ENCODE results near the gene CDC42BPA.
A peak's percentile ranks its signal among the peaks of the same experiment; 100 is the strongest.
"Not testable (repeated sequence)": the region's sequence is repeated elsewhere in the genome, so short reads cannot be mapped to it uniquely, and the experiment has no call there.

The CDC42BPA gene

DNA sequence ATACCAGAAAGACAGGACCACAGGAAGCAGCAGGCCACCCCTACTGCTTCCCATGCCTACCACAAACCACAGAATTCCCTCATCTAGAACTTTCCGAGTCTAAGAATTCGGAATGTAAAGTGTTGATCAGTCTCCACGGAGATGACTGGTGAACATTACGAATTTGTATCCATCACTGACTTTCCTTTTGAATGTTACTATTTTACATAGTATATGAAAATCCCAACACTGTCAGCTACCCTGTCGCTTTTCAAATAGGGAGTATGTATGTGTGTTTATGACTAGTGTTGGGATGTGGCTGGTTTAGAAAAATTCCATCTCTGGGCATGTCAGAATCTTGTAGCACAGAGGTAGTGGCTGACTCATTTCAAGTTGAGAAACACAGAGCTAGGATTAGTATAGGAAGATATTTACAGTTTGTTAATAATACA lies 260.0 kb downstream of the CDC42BPA start:
- no peak for DNase-seq

DNA sequence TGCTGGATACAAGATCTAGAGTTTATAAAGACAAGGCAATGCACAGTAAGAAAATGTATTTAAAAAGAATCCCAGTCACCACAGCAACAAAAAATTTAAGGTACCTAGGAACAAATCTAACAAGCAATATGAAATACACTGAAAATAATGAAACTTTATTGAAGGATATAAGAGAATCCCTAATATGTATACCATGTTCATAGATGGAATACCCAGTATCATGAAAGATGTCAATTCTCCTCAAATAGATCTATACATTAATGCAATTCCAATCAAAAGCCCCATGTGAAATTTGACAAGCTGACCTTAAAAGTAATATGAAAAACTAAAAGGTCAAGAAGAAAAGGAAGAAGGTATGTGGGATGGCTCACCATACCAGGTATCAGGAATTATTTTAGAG lies 269.0 kb downstream of the CDC42BPA start:
- DNase-seq, result no peak

DNA sequence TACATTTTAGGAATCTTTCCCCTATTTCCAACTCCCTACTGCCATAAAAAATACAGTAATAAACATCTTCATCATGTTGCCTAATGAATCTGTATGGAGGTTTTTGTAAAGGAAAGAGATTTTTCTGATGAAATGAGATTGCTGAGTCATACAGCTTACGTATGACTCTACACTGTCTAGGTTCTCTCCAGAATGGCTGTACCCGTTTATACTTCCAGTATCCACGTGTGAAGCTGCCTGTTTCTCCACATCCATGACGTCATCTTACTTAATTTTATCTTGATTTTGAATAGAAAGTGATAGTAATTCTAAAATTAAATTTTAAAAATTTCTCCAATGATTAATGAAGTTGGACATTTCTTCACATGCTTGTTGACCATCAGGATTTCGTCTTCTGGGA lies 274.5 kb downstream of the CDC42BPA start:
- DNase-seq, result no peak

DNA sequence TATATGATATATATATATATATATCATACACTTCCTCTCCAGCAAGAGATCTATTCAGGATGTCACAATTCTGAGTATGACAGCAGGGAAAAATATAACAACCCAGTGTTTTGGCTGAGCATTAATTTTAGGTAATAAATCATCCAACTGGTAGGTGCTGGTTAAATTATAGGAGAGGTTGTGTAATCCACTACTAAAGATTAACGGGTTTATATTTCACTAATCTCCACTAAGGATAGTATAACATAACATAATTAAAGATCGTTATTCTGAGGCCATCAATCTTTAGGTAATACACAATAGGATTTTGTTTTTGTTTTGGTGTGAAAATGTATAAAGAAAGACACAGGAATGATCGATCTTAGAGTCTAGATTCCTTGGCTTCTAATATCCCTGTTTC lies 276.0 kb downstream of the CDC42BPA start:
- no peak for DNase-seq

DNA sequence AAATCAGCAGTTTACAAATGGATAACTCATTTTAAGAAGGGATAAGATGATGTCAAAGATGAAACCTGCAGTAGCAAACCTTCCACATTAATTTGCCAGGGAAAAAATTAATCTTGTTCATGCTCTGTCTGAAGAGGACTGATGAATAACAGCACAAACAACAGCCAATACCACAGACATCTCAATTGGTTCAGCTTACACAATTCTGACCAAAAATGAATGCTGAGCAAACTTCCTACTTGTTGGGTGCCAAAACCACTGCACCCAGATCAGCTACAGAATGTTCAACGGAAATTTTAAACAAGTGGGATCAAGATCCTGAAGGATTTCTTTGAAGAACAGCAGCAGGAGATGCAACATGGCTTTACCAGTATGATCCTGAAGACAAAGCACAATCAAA lies 279.9 kb downstream of the CDC42BPA start:
- no peak for DNase-seq

DNA sequence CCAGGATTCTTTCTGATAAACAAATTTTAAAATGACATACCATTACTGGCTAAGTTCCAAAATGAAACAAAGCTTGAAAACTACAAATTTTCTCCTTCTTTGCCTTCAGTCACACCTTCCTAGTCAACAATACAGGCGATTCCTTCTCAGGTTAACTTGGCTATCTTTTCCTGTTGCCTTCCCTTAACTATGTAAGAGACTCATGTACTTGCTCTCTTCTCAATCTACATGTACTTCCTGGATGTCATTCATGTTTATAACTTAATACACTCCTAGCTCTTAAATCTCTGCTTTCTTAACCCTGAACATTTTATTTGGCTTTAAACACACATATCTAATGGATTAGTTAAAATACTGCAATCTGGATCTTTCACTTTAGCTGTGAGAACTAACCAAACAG lies 281.2 kb downstream of the CDC42BPA start:
- DNase-seq, result no peak

DNA sequence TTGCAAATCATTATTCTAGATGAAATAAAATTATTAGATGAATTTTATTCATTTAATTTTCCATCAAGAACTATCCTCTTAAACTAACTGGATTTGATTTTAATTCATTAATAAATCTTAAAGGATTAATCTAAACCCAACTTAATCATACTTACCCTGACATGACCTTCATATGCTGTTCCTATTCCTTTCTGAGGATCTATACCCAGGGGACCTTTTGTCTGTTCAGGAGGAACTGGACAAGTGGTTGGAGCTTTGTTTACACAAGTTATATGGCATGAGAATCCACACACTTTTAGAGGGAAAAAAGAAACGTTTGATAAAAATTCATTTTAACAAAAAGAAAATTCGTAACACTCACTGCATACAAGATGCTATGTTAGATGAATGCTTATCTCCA lies 283.0 kb downstream of the CDC42BPA start:
- DNase-seq, result no peak

DNA sequence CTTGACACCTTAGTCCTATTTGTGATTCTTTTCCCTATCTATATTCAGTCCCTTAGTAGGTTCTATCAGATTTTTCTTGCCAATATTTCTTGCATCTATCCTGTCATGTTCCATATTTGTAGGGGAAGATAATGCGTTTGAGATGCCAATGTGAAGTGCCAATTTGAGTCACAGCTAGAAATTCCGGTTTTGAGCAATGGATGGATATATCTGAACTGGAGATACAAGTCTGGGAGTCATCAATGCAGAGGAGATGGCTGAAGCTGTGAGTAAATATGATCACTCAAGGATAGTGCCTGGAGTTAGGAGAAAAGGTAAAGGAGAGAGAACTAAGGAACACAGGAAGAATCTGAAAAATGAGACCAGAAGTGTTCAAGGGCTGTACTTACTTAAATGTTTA lies 284.4 kb downstream of the CDC42BPA start:
- DNase-seq, result no peak

DNA sequence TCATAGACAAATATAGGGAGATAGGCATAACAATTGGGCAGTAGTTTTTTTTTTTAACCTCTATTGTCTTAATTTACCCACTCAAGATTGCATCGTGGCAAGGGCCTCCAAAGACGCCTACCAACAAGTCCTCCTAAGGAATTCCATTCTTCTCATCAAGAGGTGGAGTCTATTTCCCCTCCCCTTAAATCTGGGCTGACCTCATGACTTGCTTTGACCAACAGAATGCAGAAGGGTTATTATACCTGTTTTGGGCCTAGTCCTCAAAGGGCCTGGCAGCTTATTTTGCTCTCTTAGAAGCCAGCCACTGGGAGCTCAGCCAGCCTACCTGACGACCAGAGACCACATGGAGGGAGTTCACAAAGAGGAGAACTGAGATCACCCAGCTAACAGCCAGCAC lies 285.9 kb downstream of the CDC42BPA start:
- DNase-seq, result no peak

DNA sequence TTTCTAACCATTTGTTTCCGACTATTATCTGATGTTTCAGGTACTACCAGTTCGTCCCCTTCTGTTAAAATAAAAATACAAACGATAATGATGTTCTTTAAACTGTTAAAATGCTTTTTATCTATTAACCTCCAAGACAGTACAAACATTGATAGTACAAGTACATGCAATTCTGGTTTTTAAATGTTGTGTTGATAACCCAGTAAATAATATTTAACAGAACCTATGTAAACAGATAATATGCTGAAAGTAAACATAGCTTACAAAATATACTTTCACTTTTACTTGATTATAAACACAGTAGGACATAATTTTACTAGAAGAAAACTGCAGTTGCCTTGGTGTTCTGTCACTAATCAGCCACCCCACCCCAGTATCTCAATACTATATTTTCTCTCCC lies 301.3 kb downstream of the CDC42BPA start:
- no peak for DNase-seq

DNA sequence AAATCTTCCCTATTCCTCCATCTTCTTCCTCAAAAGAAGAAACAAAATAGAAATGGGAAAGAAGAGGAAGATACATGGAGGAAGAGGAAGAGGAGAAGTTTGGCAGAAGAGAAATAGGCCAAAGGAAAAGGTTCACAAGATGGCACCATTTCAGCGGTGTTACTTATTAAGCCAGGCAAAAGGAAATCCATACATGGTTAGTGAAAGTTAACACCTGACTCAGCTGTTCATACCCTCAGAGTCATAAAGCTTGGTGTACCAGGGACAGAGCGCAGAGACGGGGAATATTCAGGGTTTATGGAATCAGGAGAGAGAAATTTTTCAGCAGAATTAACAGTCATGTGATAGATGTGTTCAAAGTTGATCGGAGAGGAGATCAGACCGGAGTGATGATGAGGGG lies 307.6 kb downstream of the CDC42BPA start:
- no peak for DNase-seq

DNA sequence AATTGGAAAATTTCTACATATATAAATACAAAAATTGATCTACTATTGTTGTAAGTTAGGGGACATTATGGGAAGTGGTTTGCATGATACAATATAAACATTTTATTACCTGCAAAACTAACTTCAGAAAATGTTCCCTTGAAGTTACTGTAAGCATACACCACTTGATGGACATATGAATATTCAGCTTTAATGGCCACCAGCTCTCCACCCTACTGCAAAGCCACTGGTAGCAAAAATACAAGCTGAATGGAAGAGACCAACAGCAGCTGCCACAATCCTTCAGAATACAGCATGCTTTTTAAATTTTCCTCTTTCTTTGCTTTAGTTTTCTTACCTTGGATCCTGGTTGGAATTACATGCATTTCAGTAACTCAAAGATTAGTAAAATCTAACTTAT lies 308.4 kb downstream of the CDC42BPA start:
- DNase-seq, result no peak

DNA sequence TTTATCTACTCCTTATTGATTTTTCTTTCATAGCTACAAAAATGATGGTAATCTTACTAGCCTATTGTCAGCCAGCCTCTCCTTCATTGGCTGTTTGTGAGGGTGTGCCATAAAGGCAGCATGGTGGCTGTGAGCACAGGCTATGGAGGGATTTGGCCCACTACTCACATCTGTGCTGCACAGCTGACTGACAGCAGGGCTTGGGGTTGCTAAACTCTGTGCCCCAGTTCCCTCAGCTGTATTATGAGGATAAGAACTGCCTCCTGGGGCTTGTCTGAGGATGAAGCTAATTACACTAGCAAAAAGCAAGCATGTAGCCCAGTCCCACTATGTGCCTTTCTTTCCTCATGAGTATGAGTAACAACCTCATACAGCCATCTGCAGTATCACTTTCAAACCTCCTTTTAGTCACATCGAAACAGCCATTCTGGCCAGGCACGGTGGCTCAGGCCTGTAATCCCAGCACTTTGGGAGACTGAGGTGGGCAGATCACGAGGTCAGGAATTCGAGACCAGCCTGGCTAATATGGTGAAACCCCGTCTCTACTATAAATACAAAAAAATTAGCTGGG lies 312.0 kb downstream of the CDC42BPA start:
- no peak for DNase-seq

DNA sequence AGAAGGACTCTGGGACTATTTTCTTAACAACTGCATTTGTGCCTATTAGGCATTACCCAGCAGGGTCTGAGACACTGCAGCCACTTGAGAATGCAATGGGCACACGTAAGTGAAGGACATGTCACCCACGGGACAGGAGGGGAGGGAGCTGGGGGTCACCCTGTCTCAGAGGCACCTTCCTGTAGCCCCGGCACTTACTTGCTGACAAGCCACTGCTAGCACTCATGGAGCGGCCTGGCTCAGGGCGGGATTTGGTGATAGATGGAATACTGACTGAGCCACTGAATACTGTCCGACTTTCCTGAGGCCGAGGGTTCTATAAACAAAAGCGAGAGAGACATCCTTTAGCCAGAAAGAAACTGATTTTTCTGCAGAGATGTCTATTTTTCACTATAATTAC lies 313.5 kb downstream of the CDC42BPA start:
- no peak for DNase-seq

DNA sequence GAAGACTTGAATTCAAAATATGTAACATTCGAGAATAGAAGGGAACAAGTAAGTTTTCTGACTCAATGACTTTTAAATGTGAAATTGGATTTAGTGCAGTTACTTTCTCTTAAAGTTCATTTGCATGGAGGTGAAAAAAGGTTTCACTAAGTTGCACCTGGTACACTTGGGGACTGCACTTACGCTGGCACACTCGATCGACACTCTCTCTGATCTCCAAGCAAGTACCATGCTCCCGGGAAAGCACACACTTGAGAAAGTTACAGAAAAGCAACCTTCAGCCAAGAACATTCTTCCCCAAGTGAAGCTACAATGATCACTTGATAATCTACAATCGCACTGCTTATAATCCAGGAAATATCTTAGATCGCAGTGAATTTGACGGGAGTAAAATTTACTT lies 315.1 kb downstream of the CDC42BPA start:
- DNase-seq, result no peak

DNA sequence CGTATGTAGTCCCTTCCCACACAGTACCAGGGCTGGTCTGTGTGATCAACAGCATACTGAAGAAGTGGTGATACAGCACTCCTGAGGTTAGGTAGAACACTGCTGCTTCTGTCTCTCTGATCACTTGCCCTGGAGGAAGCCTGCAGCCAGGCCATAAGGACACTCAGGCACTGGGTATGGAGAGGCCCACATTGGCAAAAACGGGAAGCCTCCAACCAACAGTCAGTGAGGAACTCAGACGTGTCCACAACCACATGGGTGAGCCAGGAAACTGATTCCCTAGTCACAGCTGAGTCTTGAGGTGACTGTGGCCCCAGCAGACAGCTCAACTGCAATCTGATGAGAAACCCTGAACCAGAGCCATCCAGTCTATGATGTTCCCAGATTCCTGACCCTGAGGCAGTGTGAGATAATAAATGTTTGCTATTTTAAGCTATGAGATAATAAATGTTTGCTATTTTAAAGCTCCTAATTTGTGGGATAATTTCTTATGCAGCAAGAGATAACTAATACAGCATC lies 315.7 kb downstream of the CDC42BPA start:
- no peak for DNase-seq

DNA sequence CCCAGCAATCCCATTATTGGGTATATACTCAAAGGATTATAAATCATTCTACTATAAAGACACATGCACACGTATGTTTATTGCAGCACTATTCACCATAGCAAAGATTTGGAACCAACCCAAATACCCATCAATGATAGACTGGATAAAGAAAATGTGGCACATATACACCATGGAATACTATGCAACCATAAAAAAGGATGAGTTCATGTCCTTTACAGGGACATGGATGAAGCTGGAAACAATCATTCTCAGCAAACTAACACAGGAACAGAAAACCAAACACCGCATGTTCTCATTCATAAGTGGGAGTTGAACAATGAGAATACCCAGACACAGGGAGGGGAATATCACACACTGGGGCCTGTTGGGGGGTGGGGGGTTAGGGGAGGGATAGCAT lies 318.7 kb downstream of the CDC42BPA start:
- DNase-seq, result not testable (repeated sequence)

DNA sequence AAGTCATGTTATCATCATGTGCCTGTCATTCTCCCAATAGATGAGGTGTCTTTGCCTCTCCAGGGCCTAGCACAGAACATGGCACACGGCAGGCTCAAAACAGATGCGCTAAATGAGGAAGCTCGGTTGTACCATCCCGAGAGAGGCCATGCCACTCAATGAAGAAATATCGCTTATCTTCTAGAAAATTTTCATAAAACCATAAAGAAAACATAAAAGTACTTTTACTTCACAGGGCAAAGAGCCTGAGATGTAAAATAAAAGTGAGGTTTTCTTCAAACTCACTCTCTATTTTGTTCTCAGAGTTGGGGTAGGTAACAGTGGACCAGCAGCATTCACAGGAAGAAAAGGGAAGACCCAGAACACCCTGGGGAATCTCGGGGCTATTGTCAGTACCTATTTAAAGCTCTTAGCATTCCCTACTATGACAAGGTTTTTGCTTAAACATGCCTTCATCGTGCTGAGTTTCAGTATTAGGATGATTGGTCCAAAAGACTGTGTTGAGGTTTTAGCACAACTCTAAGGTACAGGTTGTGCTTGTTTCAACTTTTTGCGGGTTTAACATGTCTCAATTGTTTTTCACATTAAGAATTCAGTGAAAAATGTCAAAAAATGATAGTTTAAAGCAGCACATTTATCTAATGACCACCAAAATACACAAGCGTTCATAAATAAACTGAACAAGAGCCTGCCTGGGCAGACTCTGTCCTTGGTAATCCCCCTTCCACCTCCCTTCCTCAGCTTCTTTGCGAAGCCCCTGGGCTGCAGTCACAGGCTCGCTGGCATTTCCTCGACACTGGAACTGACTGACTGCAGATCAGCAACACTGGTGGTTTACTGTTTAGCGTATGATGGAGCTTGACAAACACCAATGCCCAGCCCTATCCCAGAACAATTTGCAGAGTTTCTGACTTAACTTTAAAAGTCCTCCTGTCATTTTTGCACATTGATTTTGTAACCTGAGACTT lies 322.6 kb downstream of the CDC42BPA start:
- DNase-seq, result no peak

DNA sequence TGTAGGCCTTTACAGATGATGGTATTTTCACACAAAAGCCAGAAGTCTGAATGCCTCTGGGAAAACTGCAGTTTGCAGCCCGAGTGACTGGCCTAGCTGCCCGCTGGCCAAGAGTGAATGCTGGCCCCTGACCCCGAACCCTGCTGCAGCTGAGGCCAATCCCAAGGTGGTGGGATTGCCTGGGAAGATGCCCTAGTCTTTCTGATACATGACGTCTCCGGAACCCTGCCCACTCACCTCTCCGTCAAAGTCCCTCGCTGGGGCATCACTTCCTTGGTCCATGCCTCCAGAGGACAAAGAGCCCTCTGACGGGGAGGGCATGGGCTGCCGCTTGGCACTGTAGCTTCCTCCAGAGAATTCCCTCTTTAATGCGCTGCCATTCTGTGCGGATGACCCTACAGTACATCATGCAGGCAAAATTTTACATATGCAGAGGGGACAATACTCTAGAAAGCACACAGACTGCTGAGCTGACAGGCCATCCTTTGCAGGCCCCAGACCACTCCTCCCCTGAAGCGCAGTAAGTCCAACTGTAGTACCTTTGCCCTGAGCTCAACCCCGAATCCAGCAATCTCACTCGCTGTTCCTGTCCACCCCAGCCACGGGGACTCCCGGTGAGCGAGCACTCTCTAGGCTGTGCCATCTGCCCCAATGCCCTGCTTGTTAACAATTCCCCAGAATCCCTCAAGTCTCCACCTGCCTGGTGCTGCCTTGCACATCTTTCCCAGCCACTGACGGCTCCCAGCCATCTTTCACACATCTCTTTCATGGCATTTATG lies 323.5 kb downstream of the CDC42BPA start:
- DNase-seq, result no peak

DNA sequence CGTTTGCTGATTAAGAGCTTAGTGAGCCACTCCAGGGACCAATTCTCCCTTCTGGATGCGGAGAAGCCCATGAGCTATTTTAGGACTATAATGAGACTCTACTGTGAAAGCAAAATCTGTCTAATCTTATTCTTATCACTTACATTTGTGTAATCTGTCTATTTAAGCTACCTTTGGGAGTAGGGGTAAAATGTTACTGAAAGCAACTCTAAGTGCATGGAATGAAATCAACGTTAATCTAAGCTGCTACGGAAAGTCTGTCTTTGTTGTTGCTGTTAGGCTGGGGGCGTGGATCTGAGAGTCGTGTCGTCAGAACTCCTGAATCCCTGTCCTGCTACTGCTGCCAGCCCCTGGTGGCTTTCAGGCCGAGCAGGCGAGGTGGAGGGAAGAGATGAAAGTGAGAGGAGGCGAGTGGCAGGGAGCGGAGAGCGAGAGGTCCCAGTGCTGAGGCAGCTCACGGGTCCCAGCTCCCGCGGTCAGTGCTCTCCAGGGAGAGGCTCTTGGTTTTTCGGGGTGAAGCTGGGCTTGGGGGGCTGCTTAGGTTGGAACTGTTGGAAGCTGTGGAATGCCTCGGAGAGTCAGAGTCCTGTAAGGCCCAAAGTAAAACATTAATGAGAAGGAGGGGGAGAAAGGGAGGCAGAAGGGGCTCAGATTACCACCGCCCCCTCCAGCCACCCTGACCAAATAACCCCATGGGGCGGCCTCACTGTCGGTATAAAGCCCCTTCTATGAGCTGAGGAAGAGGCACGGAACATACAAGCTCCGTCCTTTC lies 324.3 kb downstream of the CDC42BPA start:
- DNase-seq, result no peak

DNA sequence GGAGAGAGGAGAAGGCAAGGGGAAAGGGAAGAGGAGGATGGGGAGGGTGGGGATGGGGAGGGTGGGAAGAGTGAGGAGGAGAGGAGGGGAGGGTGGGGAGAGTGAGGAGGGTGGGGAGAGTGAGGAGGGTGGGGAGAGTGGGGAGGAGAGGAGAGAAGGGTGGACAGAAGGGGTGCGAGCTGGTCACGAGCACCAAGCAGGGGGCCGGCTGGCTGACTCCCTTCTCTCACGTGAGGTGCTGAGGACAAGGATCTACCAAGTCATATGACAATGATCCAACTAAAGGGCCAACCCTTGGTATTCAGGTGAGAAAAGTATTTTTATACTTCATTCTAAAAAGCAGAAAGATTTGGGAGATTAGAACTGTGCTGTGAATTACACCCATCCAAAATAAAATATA lies 326.4 kb downstream of the CDC42BPA start:
- no peak for DNase-seq

DNA sequence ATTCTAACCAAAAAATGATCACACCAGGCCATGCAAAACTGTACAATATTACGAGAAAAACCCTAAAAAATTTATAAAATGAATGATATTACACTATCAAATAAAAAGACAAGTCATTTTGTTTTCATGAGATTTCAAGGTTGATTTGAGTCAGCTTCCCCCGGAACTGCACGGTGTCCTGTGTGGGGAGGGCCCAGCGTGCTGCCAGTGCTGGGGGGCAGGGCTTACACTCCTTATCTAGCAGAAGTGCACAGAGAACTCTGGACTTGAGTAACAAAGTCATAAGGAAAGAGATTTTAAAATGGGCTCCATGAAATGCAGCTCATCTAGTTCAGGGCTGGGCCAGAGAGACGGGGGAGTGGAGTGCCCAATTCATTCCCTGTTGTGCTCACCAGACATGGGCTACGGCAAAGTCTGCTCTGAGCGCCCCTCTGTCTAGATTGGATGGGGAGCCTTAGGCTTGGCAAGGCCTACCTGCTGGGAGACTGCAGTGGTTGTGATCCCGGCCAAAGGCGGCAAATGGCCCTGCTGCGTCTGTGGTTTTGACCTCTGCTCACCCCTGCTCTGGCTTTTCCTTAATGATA lies 328.1 kb downstream of the CDC42BPA start:
- DNase-seq, result peak; percentile 84

Data from activated effector memory CD4-positive, alpha-beta T cell treated with anti-CD3 and anti-CD28 coated beads, Interleukin-2, amount 50 U/mL, for 16 hours (primary cell).